Activated naive CD4-positive, alpha-beta T cell treated with anti-CD3 and anti-CD28 coated beads, Interleukin-2, amount 50 U/mL, for 24 hours (primary cell): ENCODE measurements around the gene CLDN22.

Source experiments
- H3K27ac Mint-ChIP-seq: one replicate; pipeline ENCODE4 v1.8.0; 2021; ENCODE audit warnings: mild to moderate bottlenecking, mixed read lengths
- H3K27me3 Mint-ChIP-seq: one replicate; pipeline ENCODE4 v1.8.0; 2021; ENCODE audit warnings: mixed read lengths
- H3K36me3 Mint-ChIP-seq: one replicate; pipeline ENCODE4 v1.8.0; 2021; ENCODE audit warnings: mixed read lengths
- H3K4me1 Mint-ChIP-seq: one replicate; pipeline ENCODE4 v1.8.0; 2021; ENCODE audit warnings: mixed read lengths
- H3K4me3 Mint-ChIP-seq: one replicate; pipeline ENCODE4 v1.8.0; 2021; ENCODE audit warnings: mild to moderate bottlenecking, mixed read lengths
- H3K9me3 Mint-ChIP-seq: one replicate; pipeline ENCODE4 v1.8.0; 2021; ENCODE audit warnings: mixed read lengths

The CLDN22 gene

GRCh38 chr4:183320211-183321059, at the start of gene CLDN22:
TSS of gene CLDN22 (minus strand) at chr4:183320276. CDS start at chr4:183320218, 58 bp downstream.
- no peaks in the 10 kb centered on the region for H3K9me3 Mint-ChIP-seq
- H3K27me3 Mint-ChIP-seq, result no peaks in the 10 kb centered on the region
- no peak within 1 kb of the TSS for H3K27ac Mint-ChIP-seq
- H3K36me3 Mint-ChIP-seq, result peaks cover 4% of the 10 kb centered on the region
- no peak within 1 kb of the TSS for H3K4me3 Mint-ChIP-seq
- H3K4me1 Mint-ChIP-seq, result peaks cover 12% of the 10 kb centered on the region

GRCh38 chr4:183369073-183369472, 49.0 kb upstream of the CLDN22 start:
- Mint-ChIP-seq H3K4me3 (no peak overlapping the region), H3K9me3 (no peaks in the 10 kb centered on the region), H3K4me1 (no peaks in the 10 kb centered on the region), H3K36me3 (no peaks in the 10 kb centered on the region), H3K27me3 (no peaks in the 10 kb centered on the region), H3K27ac (no peak overlapping the region)

- H3K4me3 Mint-ChIP-seq, result no peak overlapping the region
- H3K27me3 Mint-ChIP-seq, result no peaks in the 10 kb centered on the region
- no peaks in the 10 kb centered on the region for H3K9me3 Mint-ChIP-seq
- H3K27ac Mint-ChIP-seq, result no peak overlapping the region
- H3K4me1 Mint-ChIP-seq, result no peaks in the 10 kb centered on the region
- H3K36me3 Mint-ChIP-seq, result no peaks in the 10 kb centered on the region
These were observed 46.2 kb upstream of the CLDN22 start for GRCh38 chr4:183366206-183366835.

DNA sequence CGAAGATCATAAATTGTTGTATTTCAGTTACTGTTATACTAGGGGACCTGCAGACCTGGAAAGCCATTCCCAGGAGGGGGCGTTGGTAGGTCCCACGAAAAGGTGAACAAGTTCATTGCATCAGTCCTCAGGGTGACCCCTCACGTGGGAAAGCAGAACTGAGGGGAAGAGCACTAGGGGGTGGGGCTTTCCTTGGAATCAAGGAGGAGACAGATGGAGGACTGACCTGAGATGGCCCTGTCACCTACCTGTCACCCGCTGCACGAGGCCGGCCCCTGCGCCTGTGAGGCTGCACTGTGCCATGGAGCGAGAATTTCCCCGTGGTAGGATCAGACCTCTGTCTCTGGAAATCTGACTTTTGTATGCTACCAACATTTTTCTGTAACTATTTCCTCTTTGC, 43.9 kb upstream of the CLDN22 start:
- Mint-ChIP-seq H3K36me3 (no peaks in the 10 kb centered on the region), H3K9me3 (no peaks in the 10 kb centered on the region), H3K27me3 (no peaks in the 10 kb centered on the region), H3K27ac (no peak overlapping the region), H3K4me1 (no peaks in the 10 kb centered on the region), H3K4me3 (no peak overlapping the region)

- Mint-ChIP-seq H3K4me3 (no peak overlapping the region), H3K4me1 (no peaks in the 10 kb centered on the region), H3K9me3 (no peaks in the 10 kb centered on the region), H3K27me3 (no peaks in the 10 kb centered on the region), H3K36me3 (no peaks in the 10 kb centered on the region), H3K27ac (no peak overlapping the region)
These were observed 43.0 kb upstream of the CLDN22 start for GRCh38 chr4:183362916-183363542.

DNA sequence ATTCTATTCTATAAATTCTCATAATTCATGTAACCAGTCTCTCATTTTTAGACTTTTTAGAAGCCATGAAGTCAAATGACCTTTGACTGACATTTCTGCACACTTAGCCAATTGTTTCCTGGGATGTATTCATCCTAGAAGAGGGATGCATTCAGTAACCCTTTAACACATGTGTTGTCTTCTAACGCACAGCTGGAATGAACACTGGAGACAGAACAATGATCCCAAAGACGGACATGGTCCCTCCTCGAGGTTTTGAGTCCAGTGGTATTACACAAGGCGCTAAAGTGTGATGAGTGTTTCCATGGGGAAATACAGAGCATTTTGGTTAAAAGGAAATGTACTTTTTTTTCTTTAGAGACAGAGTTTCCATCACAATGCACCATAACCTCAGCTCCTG, 42.0 kb upstream of the CLDN22 start:
- Mint-ChIP-seq H3K9me3 (no peaks in the 10 kb centered on the region), H3K4me1 (no peaks in the 10 kb centered on the region), H3K27me3 (no peaks in the 10 kb centered on the region), H3K4me3 (no peak overlapping the region), H3K27ac (no peak overlapping the region), H3K36me3 (no peaks in the 10 kb centered on the region)

DNA sequence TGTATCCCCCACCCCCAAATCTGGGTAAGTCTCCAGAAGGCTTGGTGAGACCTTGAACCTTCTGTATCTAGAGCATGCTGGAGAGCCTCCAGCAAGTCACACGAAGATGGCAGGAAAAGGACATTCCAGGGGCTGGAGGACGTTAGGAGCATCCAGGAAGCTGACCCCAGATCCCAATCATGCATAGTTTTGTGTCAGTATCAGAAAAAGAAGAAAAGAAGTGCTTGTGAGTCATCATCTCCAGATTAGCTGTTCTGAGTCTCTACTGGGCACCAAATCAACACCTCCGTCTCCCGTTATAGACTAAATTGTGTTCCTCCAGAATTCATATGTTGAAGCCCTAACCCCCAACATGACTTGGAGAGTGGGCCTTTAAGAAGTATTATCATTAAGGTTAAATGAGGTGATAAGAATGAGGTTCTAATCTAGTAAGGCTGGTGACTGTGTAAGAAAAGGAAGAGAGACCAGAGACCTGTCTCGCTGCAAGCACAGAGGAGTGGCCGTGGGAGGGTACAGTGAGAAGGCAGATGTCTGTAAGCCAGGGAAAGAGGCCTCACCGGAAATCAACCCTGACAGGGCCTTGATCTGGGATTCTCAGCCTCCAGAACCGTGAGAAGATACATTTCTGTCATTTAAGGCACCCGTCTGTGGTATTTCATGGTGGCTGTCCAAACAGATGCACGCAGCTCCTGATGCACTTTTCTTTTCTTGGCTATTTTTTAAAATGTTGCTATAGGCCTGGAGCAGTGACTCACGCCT, 40.3 kb upstream of the CLDN22 start:
- H3K36me3 Mint-ChIP-seq, result no peaks in the 10 kb centered on the region
- H3K4me1 Mint-ChIP-seq, result no peaks in the 10 kb centered on the region
- H3K27me3 Mint-ChIP-seq, result no peaks in the 10 kb centered on the region

DNA sequence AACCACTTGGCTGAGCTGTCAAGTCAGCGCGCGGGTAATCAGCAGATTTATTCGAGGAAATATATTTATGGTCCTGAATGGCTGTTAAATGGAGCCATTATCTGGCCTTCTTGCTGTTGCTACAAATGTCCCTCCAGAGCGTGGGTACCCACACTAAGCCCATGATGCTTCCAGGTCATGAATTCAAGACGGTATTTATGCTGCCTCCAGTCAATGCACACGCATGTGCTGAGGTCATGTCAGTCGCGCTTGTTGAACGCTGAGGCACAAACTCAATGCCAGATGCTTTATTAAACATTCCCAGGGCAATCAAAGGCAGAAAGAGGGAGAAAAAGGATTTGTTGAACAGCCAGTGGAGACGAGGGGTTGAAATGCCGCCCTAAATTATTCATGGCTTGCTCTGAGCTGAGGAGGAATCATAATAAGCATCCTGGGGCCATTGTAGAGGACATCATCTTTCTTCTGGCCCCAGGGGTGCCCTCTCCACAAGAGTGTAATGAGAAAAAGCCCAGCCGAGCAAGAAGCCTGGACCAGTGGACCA, 38.2 kb upstream of the CLDN22 start:
- Mint-ChIP-seq H3K36me3 (no peaks in the 10 kb centered on the region), H3K27ac (no peak overlapping the region), H3K9me3 (no peaks in the 10 kb centered on the region), H3K4me3 (no peak overlapping the region), H3K27me3 (no peaks in the 10 kb centered on the region), H3K4me1 (no peaks in the 10 kb centered on the region)

More for the DNA sequence above, 40.3 kb upstream of the CLDN22 start:
- H3K4me3 Mint-ChIP-seq, result no peak overlapping the region
- no peaks in the 10 kb centered on the region for H3K9me3 Mint-ChIP-seq
- H3K27ac Mint-ChIP-seq, result no peak overlapping the region

GRCh38 chr4:183356931-183357675, 37.0 kb upstream of the CLDN22 start:
- H3K4me1 Mint-ChIP-seq, result no peaks in the 10 kb centered on the region
- no peaks in the 10 kb centered on the region for H3K9me3 Mint-ChIP-seq
- H3K27me3 Mint-ChIP-seq, result no peaks in the 10 kb centered on the region
- no peak overlapping the region for H3K27ac Mint-ChIP-seq
- H3K36me3 Mint-ChIP-seq, result no peaks in the 10 kb centered on the region
- no peak overlapping the region for H3K4me3 Mint-ChIP-seq

DNA sequence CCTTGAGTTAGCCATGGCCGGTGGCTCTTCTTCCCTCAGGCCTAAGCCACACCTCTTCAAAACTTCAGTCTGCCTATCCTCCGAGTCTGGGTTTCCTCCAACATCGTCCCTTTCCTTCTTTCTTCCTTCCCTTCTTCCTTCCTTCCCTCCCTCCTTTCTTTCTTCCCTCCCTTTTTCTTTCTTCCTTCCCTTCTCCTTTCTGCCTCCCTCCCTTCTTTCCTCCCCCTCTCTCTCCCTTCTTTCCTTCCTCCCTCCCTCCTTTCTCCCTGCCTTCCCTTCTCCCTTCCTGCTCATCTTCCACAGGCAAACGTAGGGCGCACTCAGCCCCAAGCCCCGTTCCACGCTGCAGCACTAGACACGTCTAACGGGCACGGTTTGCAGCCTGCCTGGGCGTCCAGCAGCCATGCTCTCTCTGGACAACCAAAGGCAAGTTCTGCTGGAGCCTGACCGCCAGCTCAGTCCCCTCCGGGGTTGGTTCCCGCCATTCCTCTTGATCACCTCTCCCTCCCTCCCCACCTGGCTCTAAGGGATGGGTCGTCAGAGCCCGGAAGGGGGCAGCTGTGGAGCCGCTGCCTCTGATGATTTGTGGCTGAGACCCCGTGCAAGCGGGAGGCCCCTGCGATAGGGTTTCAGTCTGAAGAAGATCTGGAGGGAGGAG, 36.2 kb upstream of the CLDN22 start:
- no peak overlapping the region for H3K4me3 Mint-ChIP-seq
- no peaks in the 10 kb centered on the region for H3K4me1 Mint-ChIP-seq
- no peaks in the 10 kb centered on the region for H3K27me3 Mint-ChIP-seq
- no peak overlapping the region for H3K27ac Mint-ChIP-seq
- H3K36me3 Mint-ChIP-seq, result no peaks in the 10 kb centered on the region
- no peaks in the 10 kb centered on the region for H3K9me3 Mint-ChIP-seq

GRCh38 chr4:183355405-183355804, 35.3 kb upstream of the CLDN22 start:
- Mint-ChIP-seq H3K27ac (no peak overlapping the region), H3K27me3 (no peaks in the 10 kb centered on the region), H3K4me1 (no peaks in the 10 kb centered on the region), H3K9me3 (no peaks in the 10 kb centered on the region), H3K4me3 (no peak overlapping the region), H3K36me3 (no peaks in the 10 kb centered on the region)

DNA sequence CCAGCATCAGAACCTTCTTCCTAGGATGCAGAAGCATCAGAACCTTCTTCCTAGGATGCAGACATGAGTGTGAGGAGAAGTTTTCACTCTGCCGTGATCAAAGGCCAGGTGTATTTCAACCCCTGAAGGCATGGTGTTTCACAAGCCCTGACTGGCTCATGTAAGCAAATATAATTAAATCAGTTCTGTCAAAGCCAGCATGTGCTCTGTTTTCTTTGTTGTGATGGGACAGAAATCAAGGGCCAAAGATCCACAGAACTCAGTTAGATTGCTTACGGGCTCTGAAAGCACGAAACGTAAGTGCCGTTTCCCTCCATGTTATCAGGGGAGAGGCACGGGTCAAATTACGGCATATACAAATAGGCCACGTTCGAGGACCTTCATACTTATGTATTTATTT, 34.1 kb upstream of the CLDN22 start:
- no peak overlapping the region for H3K27ac Mint-ChIP-seq
- no peaks in the 10 kb centered on the region for H3K9me3 Mint-ChIP-seq
- peaks cover 5% of the 10 kb centered on the region for H3K4me1 Mint-ChIP-seq
- no peak overlapping the region for H3K4me3 Mint-ChIP-seq
- H3K36me3 Mint-ChIP-seq, result no peaks in the 10 kb centered on the region
- H3K27me3 Mint-ChIP-seq, result peaks cover 2% of the 10 kb centered on the region

- peaks cover 2% of the 10 kb centered on the region for H3K27me3 Mint-ChIP-seq
- peaks cover 6% of the 10 kb centered on the region for H3K4me1 Mint-ChIP-seq
- H3K4me3 Mint-ChIP-seq, result no peak overlapping the region
- H3K9me3 Mint-ChIP-seq, result no peaks in the 10 kb centered on the region
- H3K27ac Mint-ChIP-seq, result no peak overlapping the region
- H3K36me3 Mint-ChIP-seq, result no peaks in the 10 kb centered on the region
These were observed 33.5 kb upstream of the CLDN22 start for GRCh38 chr4:183353557-183353956.

DNA sequence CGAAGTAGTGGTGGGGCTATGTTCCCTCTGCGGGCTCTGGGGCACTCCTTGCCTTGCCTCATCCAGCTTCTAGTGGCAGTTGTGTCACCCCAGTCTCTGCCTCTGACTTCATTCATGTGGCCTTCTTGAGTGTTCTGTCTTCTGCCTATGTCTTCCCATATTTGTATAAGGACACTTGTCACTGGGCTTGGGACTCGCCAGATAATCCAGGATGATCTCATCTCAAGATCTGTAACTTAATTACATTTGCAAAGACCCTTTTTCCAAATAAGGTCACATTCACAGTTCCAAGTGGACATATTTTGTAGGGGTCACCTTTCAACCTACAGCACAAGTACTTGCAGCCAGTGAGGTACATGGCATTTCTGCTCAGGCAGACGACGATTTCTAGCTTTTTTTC, 32.5 kb upstream of the CLDN22 start:
- no peak overlapping the region for H3K4me3 Mint-ChIP-seq
- no peaks in the 10 kb centered on the region for H3K9me3 Mint-ChIP-seq
- no peak overlapping the region for H3K27ac Mint-ChIP-seq
- no peaks in the 10 kb centered on the region for H3K36me3 Mint-ChIP-seq
- peaks cover 6% of the 10 kb centered on the region for H3K4me1 Mint-ChIP-seq
- peaks cover 2% of the 10 kb centered on the region for H3K27me3 Mint-ChIP-seq
